ENCODE data around the gene NCK2.

- TF ChIP-seq EZH2 (IDR thresholded peaks at IDR 0.05; ENCODE audit: borderline replicate concordance, low read length) (no peak), CTCF (conservative IDR thresholded peaks at IDR 0.05 in 1 of 2, IDR thresholded peaks at IDR 0.05 in 1 of 2; ENCODE audit: extremely low read depth in 1 of 2, insufficient read depth in 1 of 2, low read depth in 1 of 2, low read length in 2 of 2) (no peak)
Observed at GRCh38 chr2:105919191-105919811, 174.6 kb downstream of the NCK2 start.
